ENCODE results near the gene KRTAP4-5. TPM values are rescaled to one million over a fixed set of nuclear protein-coding genes. Genes with fewer than 3 reads are reported as not detected.

KRTAP4-5 gene
- total RNA-seq, 1 experiment from 2014 or later: not detected

DNA sequence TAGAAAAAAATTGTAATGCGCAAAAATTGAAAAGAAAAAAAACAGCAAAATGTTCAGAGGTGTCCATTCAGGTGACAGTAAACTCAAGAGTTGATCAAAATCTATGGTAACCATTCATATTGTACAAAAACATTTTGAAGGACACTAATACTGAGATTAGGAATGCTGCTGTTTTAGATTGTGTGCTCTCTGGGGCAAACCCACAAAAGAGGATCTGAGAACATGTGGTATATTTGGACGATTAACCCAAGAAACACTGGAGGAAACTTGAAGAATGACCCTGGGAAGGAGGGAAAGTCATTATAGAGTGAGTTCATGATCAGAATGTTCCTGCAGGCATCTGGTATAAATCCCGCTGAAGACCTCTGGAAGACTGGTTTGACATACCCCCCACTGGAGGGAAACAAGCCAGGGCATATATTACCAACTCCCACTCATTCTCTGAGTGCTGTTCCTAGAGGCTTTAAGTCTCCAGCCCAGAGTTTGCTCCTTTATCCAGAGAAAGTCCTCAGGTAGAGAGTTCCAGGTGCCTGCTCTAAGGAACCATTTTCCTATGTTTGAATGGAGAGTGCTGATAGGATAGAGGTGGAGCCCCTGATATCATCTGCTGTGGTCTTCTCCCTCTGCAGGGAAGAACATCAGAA, 27.2 kb upstream of the KRTAP4-5 start:
- no peak for ATAC-seq
- Mint-ChIP-seq H3K4me3 (no peak overlapping the region), H3K36me3 (no peaks in the 10 kb centered on the region), H3K27me3 (ENCODE audit: low read depth) (no peaks in the 10 kb centered on the region; the same call in 1 of the 2 replicates), H3K4me1 (no peaks in the 10 kb centered on the region), H3K27ac (no peak overlapping the region), H3K9me3 (no peaks in the 10 kb centered on the region)
- POLR2A ChIA-PET: no interaction called here
- TF ChIP-seq ZNF425 (CRISPR knock-in tag; conservative IDR thresholded peaks at IDR 0.05): no peak
- no peak for TF ChIP-seq ATF2 (CRISPR knock-in tag; IDR thresholded peaks at IDR 0.05; ENCODE audit: borderline replicate concordance, low read depth)
- TF ChIP-seq TEAD1 (CRISPR knock-in tag; IDR thresholded peaks at IDR 0.05): no peak
- no peak for TF ChIP-seq KAT7 (CRISPR knock-in tag; IDR thresholded peaks at IDR 0.05; ENCODE audit: borderline replicate concordance)
- TF ChIP-seq ERG (CRISPR knock-in tag; IDR thresholded peaks at IDR 0.05): no peak
- no peak for TF ChIP-seq ZBTB43 (CRISPR knock-in tag; IDR thresholded peaks at IDR 0.05)
- no peak for TF ChIP-seq MYBL2 (CRISPR knock-in tag; IDR thresholded peaks at IDR 0.05)
- TF ChIP-seq, protein P1, sequence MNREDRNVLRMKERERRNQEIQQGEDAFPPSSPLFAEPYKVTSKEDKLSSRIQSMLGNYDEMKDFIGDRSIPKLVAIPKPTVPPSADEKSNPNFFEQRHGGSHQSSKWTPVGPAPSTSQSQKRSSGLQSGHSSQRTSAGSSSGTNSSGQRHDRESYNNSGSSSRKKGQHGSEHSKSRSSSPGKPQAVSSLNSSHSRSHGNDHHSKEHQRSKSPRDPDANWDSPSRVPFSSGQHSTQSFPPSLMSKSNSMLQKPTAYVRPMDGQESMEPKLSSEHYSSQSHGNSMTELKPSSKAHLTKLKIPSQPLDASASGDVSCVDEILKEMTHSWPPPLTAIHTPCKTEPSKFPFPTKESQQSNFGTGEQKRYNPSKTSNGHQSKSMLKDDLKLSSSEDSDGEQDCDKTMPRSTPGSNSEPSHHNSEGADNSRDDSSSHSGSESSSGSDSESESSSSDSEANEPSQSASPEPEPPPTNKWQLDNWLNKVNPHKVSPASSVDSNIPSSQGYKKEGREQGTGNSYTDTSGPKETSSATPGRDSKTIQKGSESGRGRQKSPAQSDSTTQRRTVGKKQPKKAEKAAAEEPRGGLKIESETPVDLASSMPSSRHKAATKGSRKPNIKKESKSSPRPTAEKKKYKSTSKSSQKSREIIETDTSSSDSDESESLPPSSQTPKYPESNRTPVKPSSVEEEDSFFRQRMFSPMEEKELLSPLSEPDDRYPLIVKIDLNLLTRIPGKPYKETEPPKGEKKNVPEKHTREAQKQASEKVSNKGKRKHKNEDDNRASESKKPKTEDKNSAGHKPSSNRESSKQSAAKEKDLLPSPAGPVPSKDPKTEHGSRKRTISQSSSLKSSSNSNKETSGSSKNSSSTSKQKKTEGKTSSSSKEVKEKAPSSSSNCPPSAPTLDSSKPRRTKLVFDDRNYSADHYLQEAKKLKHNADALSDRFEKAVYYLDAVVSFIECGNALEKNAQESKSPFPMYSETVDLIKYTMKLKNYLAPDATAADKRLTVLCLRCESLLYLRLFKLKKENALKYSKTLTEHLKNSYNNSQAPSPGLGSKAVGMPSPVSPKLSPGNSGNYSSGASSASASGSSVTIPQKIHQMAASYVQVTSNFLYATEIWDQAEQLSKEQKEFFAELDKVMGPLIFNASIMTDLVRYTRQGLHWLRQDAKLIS (CRISPR knock-in tag; IDR thresholded peaks at IDR 0.05; ENCODE audit: borderline replicate concordance): no peak
- no peak for TF ChIP-seq HMGA2 (CRISPR knock-in tag; IDR thresholded peaks at IDR 0.05)
- no peak for TF ChIP-seq CTCF (IDR thresholded peaks at IDR 0.05)
- no peak for TF ChIP-seq STAT6 (CRISPR knock-in tag; conservative IDR thresholded peaks at IDR 0.05; ENCODE audit: low read depth)
- TF ChIP-seq ATF1 (CRISPR knock-in tag; IDR thresholded peaks at IDR 0.05): no peak
- TF ChIP-seq, protein P2, sequence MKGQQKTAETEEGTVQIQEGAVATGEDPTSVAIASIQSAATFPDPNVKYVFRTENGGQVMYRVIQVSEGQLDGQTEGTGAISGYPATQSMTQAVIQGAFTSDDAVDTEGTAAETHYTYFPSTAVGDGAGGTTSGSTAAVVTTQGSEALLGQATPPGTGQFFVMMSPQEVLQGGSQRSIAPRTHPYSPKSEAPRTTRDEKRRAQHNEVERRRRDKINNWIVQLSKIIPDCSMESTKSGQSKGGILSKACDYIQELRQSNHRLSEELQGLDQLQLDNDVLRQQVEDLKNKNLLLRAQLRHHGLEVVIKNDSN (CRISPR knock-in tag; IDR thresholded peaks at IDR 0.05): no peak
- TF ChIP-seq CBFB (CRISPR knock-in tag; IDR thresholded peaks at IDR 0.05; ENCODE audit: low read depth): no peak
- no peak for TF ChIP-seq ZNF396 (CRISPR knock-in tag; IDR thresholded peaks at IDR 0.05; ENCODE audit: borderline replicate concordance)
- TF ChIP-seq FOXP1 (CRISPR knock-in tag; IDR thresholded peaks at IDR 0.05; ENCODE audit: borderline replicate concordance): no peak
- CTCF ChIA-PET: interaction anchor here (1.3 kb wide), 1 partner anchor 146 kb away, joined by 6 read pairs; no protein-coding TSS in a partner anchor
- DNase-seq (ENCODE audit: low spot score): no peak
